Rectal smooth muscle tissue (tissue), 1 donor: ENCODE results near the gene PKP2.

Experiments used
- H3K27ac ChIP-seq: one replicate; pipeline ENCODE4 v1.7.0; 2013; ENCODE audit warnings: low read depth, low read length, inconsistent platforms
- H3K27me3 ChIP-seq: one replicate; pipeline ENCODE4 v1.7.0; 2013; ENCODE audit warnings: low read length; ENCODE audit not compliant: control insufficient read depth, insufficient read depth
- H3K36me3 ChIP-seq: one replicate; pipeline ENCODE4 v1.7.0; 2013; ENCODE audit warnings: low read length; ENCODE audit not compliant: control insufficient read depth, insufficient read depth
- H3K4me1 ChIP-seq: one replicate; pipeline ENCODE4 v1.7.0; 2013; ENCODE audit warnings: low read length; ENCODE audit not compliant: control insufficient read depth, insufficient read depth
- H3K4me3 ChIP-seq: one replicate; pipeline ENCODE4 v1.7.0; 2013; ENCODE audit warnings: low read length
- H3K9ac ChIP-seq: one replicate; pipeline ENCODE4 v1.7.0; 2013; ENCODE audit warnings: low read length

The PKP2 gene

GRCh38 chr12:32820376-32820931 is 76.1 kb downstream of the PKP2 start:
- Histone ChIP-seq H3K4me3 (no peak overlapping the region), H3K27me3 (no peaks in the 10 kb centered on the region), H3K9ac (no peak overlapping the region), H3K36me3 (no peaks in the 10 kb centered on the region), H3K27ac (no peak overlapping the region), H3K4me1 (no peaks in the 10 kb centered on the region)

- H3K4me1 ChIP-seq = no peaks in the 10 kb centered on the region
- no peak overlapping the region for H3K9ac ChIP-seq
- no peak overlapping the region for H3K4me3 ChIP-seq
- no peak overlapping the region for H3K27ac ChIP-seq
- H3K36me3 ChIP-seq = no peaks in the 10 kb centered on the region
- no peaks in the 10 kb centered on the region for H3K27me3 ChIP-seq
Observed at GRCh38 chr12:32819424-32819823, 77.2 kb downstream of the PKP2 start.

- H3K4me1 ChIP-seq = no peaks in the 10 kb centered on the region
- no peak overlapping the region for H3K27ac ChIP-seq
- no peak overlapping the region for H3K4me3 ChIP-seq
Observed at GRCh38 chr12:32811686-32812392, 84.7 kb downstream of the PKP2 start.

GRCh38 chr12:32809846-32810245 is 86.7 kb downstream of the PKP2 start:
- no peaks in the 10 kb centered on the region for H3K36me3 ChIP-seq
- no peaks in the 10 kb centered on the region for H3K4me1 ChIP-seq
- H3K27me3 ChIP-seq = no peaks in the 10 kb centered on the region
- no peak overlapping the region for H3K27ac ChIP-seq
- H3K4me3 ChIP-seq = no peak overlapping the region
- no peak overlapping the region for H3K9ac ChIP-seq

More at GRCh38 chr12:32811686-32812392, 84.7 kb downstream of the PKP2 start:
- Histone ChIP-seq H3K36me3 (no peaks in the 10 kb centered on the region), H3K9ac (no peak overlapping the region), H3K27me3 (no peaks in the 10 kb centered on the region)

- no peaks in the 10 kb centered on the region for H3K36me3 ChIP-seq
Observed at GRCh38 chr12:32809196-32809595, 87.4 kb downstream of the PKP2 start.

GRCh38 chr12:32804301-32804700 is 92.3 kb downstream of the PKP2 start:
- Histone ChIP-seq H3K4me1 (no peaks in the 10 kb centered on the region), H3K27ac (no peak overlapping the region), H3K27me3 (no peaks in the 10 kb centered on the region), H3K9ac (no peak overlapping the region), H3K4me3 (no peak overlapping the region), H3K36me3 (no peaks in the 10 kb centered on the region)

More at GRCh38 chr12:32809196-32809595, 87.4 kb downstream of the PKP2 start:
- Histone ChIP-seq H3K4me3 (no peak overlapping the region), H3K9ac (no peak overlapping the region), H3K27me3 (no peaks in the 10 kb centered on the region), H3K4me1 (no peaks in the 10 kb centered on the region), H3K27ac (no peak overlapping the region)

GRCh38 chr12:32801269-32801980 is 95.2 kb downstream of the PKP2 start:
- no peaks in the 10 kb centered on the region for H3K27me3 ChIP-seq
- no peak overlapping the region for H3K27ac ChIP-seq
- no peaks in the 10 kb centered on the region for H3K36me3 ChIP-seq

GRCh38 chr12:32794281-32794680 is 102.3 kb downstream of the PKP2 start:
- Histone ChIP-seq H3K27me3 (no peaks in the 10 kb centered on the region), H3K9ac (no peak overlapping the region), H3K4me1 (no peaks in the 10 kb centered on the region), H3K27ac (no peak overlapping the region), H3K36me3 (no peaks in the 10 kb centered on the region), H3K4me3 (no peak overlapping the region)

More at GRCh38 chr12:32801269-32801980, 95.2 kb downstream of the PKP2 start:
- Histone ChIP-seq H3K9ac (no peak overlapping the region), H3K4me1 (no peaks in the 10 kb centered on the region), H3K4me3 (no peak overlapping the region)

GRCh38 chr12:32789916-32790315 is 106.7 kb downstream of the PKP2 start:
- Histone ChIP-seq H3K9ac (no peak overlapping the region), H3K4me1 (no peaks in the 10 kb centered on the region), H3K36me3 (no peaks in the 10 kb centered on the region), H3K27me3 (no peaks in the 10 kb centered on the region), H3K27ac (no peak overlapping the region), H3K4me3 (no peak overlapping the region)

- H3K27ac ChIP-seq = no peak overlapping the region
- no peak overlapping the region for H3K9ac ChIP-seq
- no peaks in the 10 kb centered on the region for H3K4me1 ChIP-seq
- H3K4me3 ChIP-seq = no peak overlapping the region
- H3K27me3 ChIP-seq = no peaks in the 10 kb centered on the region
- H3K36me3 ChIP-seq = no peaks in the 10 kb centered on the region
Observed at GRCh38 chr12:32789446-32789845, 107.1 kb downstream of the PKP2 start.

- no peaks in the 10 kb centered on the region for H3K4me1 ChIP-seq
- no peak overlapping the region for H3K9ac ChIP-seq
- no peaks in the 10 kb centered on the region for H3K27me3 ChIP-seq
- H3K27ac ChIP-seq = no peak overlapping the region
- H3K4me3 ChIP-seq = no peak overlapping the region
- no peaks in the 10 kb centered on the region for H3K36me3 ChIP-seq
Observed at GRCh38 chr12:32788405-32788804, 108.2 kb downstream of the PKP2 start.

GRCh38 chr12:32785557-32785956 is 111.0 kb downstream of the PKP2 start:
- Histone ChIP-seq H3K27me3 (no peaks in the 10 kb centered on the region), H3K9ac (no peak overlapping the region), H3K27ac (no peak overlapping the region), H3K36me3 (no peaks in the 10 kb centered on the region), H3K4me1 (no peaks in the 10 kb centered on the region), H3K4me3 (no peak overlapping the region)
